GM19043 (cell line): ENCODE results near the gene ADAMTS13.

Experiments
- ATAC-seq: cut with Tn5 transposase; IDR thresholded peaks from one replicate; pipeline ENCODE4 v1.9.1; 2021; ENCODE audit warnings: low read depth; ENCODE audit not compliant: unreplicated experiment

The ADAMTS13 gene

DNA sequence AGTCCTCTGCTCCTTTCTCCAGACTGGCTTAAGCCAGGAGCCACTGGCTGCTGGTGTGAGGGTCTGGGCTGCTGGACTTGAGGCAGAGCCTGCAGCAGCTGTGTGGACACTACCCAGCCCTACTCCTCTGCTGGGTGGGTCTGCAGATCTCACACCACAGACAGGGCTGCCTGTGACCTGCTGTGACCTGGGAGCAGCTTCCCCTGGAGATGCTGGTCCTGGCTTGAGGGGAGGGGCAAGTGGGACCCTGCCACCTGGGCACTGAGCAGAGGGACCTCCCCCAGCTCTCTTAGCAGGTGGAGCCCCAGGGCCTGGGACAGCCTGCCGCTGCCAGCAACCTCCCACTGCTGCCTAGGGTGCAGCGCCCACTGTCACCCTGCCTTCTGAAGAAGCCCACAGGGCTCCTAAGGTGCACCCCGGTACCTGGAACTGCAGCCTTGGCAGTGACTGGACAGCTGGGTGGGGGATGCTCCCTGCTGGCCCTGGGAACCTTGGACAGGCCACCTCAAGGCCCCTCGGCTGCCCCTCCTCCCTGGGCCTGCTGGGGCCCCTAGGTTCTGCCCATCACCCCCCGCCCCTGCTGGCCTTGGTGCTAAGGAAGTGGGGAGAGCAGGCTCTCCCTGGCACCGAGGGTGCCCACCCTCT lies 46.7 kb downstream of the ADAMTS13 start:
- ATAC-seq, result no peak

DNA sequence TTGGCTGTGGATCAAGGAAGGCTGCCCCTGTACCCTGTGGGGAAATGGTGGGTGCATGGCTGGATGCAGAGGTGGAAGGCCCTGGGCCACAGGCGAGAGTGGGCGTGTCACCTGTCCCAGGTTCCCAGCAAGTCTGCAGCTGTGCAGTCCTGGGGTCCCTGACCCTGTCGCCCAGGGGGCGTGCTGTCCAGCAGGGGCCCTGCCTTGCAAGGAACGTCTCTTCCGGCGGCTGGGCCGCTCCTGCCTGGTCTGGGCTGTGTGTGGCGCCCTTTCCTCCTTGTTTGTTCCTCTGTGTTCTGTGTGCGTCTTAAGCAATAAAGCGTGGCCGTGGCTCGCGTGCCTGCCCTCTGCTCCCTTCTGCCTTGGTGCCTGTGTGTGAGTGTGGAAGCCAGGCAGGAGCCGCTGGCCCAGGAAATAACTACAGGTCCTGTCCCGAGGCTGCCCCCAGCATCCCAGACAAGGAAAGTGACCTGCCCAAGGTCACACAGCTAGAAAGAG lies 48.3 kb downstream of the ADAMTS13 start:
- no peak for ATAC-seq

DNA sequence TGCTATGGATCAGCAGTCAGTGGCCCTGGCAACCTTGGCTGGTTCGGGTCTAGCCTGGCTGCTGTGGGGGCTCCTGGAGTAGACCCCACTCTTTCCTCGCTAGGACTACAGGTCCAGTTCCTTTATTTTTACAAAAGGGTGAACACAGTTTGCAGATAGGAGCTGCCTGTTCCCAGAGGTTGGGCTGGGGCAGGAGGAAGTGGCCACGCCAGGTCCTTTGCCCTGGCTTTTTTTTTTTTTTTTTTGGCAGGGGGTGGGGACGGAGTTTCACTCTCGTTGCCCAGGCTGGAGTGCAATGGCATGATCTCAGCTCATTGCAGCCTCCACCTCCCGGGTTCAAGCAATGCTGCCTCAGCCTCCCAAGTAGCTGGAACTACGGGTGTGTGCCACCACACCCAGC lies 48.8 kb downstream of the ADAMTS13 start:
- ATAC-seq, result no peak

DNA sequence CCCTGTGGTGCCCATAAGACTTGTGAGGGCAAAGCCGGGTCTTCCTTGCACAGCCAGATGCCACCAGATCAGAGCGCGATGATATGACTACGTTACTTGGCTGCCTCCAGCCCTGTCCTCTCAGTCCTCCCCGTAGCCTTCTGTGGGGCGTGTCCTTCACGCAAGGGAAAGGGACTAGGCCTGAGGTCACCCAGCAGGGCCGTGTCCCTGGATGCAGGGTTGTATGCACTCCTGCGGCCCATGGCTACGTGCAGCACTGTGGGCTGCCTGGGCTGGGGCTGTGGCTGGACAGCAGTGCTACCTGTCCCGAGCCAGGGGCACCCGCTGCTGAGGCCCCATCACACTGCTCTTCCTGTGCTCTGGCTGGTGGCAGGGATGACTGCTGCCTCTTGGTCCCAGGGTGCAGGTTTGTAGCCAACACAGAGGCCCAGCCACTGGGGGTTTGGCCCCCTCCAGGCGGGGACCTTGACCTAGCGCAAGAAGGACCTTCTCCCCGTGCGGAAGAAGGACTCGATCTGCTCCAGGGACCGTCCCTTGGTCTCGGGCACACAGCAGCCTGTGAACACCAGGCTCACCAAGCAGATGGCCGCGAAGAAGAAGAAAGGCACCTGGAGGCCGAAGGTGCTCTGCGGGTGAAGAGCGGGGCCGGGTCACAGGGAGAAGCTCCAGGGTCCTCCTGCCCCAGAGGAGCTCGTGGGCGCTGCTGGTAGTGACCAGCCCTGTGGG lies 49.5 kb downstream of the ADAMTS13 start:
- ATAC-seq, result no peak

DNA sequence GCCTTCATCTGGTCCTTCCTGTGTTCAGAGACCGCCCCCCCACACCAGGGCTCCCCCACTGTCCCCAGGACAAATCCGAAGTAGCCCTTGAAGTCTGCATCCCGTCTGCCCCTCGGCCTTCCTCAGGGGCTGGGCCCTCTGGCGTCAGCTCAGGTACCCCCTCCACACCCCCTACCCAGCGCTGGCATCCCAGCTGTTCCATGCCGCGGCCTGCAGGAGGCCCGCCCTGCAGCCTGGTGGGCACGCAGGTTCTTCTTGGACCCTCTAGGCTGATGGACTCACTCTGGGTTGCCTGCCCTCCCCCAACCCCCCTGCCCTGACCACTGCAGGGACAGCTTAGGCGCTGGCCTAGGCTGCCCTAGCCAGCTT lies 50.1 kb downstream of the ADAMTS13 start:
- no peak for ATAC-seq

DNA sequence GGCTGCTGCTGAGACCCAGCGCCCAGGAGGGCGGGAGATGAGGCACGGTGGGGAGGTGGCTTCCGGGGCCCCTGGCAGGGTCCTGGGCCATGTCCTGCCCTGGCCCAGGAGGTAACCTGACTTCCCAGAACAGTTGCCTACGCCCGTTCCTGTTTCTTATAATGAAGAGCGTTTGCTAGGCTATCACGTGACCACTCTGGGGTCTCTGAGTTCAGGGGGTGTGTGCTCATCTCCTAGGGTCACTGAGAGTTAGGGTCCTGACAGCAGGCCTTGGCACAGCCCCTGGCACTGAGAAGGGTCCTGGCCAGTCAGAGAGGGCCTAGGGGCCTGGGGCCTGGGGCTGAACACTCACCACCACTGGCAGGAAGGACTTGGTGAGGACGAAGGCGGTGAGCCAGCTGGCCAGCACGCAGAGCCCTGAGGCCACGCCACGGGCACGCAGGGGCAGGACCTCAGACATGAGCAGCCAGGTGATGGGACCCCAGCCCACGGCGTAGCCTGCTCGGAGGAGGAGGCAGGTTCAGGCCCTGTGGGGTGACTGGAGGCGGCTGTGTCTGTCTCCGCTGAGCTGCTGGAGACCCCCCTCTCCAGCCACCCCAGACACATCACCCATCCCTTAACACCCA lies 50.7 kb downstream of the ADAMTS13 start:
- ATAC-seq, result no peak

DNA sequence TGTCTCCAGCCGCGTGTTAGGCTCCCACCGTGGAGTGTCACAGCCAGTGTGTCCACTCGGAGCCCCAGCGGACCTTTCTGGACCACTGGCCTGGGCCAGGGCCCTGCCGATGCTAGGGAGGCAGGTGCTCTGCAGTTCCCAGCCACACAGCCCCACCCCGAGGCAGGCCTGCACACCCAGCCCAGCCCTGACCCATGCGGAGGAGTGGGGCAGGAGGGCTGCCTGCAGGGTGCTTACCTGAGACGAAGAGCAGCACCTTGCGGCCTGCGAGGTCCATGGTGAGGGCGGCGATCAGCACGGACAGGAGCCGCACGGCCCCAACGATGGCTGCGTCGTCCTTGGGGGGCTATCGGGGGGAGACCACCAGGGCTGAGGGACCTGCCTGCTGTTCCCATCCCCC lies 51.6 kb downstream of the ADAMTS13 start:
- ATAC-seq, result no peak

DNA sequence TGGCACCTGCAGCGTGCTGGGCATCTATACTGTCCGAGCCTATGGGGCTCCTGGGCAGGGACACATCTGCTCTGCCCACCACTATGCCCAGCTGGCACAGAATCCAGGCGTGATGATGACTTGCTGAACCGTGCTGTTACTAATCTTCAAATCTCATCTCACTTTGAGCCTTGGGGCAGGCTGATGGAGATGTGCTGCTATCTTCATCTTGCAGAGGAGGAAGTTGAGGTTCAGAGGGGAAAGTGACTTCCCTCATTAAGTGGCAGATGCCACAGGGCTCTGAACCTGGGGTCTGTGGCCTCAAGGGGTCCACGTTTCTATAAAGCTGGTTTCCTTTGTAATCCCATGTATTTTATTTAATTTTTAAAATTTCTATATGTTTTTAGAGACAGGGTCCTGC lies 52.0 kb downstream of the ADAMTS13 start:
- no peak for ATAC-seq

DNA sequence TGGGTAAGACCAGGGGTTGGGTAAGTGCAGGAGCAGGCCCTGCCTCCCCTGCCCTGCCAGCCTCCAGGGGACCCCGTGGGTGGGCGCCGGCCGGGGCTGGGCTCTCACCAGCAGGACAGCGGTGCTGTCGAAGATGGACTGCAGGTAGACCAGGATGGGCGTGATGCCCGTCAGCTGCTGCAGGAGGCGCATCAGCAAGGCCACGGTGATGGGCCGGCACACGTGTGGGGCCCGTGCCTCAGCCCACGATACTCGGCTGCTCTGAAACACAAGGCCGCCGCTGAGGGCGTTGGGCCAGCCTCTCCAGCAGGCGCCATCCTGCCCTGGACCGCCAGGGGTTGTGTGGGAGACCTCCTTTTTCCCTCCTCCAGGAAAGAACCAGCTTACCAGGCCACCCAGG lies 52.7 kb downstream of the ADAMTS13 start:
- no peak for ATAC-seq

DNA sequence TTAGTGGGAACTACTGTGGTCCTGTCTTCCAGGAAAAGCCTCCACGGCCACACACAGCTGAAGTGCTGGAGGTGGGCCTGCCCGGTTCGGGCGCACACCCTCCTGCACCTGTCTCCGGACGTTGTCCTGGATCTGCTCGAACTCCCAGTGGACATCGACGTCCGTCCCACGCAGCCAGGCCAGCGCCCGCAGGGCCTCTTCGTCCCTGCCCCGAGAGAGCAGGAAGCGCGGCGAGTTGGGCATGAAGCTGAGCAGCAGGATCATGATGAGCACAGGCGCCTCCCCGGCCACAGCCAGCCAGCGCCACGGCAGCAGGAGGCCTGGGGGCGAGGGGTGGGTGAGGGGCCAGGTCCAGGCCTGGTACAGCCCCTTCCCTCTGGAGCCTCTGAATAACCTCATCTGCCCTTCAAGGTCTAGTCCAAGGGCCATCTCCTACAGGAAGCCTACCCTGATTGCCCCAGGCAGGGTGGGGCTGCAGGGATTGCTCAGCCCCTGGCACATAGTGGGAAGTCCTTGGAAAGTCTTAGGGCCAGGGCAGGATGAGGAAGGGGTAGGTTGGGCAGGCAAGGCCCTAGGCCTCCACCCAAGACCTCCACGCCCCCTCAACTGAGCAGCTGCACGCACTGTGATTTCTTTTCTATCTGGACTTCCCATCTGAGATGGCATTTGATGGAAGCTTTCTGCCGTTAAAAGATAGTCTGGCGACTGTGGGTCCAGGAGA lies 53.3 kb downstream of the ADAMTS13 start:
- no peak for ATAC-seq

DNA sequence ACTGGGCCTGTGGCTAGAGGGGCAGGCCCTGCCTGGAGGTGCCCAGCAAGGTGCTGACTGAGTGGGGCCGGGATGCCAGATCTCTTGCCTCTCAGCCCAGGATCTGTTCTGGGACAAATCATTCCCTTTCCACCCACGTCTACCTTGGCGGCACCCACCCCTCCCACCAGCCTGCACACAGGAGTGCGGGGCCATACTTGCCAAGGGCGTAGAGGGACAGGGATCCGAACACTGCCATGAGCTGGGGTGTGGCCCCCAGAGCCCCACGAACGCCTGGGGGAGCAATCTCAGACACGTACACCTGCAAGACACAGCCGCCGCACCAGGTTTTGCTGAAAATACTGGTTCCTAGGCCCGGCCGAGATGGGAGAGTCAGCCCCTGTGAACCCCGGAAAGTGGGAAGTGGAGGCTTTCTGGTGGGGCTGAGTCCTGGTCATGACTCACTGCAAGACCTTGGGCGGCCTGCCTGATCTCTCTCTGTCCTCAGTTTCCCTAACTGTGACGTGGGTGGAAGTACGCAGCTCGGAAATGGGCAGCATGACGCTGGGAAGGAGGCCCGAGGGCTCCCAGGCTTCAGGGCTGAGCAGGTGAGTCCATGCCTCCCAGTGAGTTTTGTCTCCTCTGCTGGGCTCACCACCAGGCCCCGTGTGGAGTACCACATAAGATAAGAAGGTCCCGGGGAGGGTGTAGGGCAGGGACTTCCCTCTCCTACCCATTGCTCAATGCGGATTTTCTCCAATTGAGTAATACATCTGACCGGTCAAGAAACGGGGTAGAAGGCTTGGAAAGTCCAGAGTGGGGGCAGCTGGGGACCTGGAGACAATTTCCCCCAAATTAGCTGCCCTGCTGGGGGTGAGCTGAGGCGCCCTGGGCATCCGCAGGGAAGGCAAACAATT lies 54.1 kb downstream of the ADAMTS13 start:
- ATAC-seq, result no peak

DNA sequence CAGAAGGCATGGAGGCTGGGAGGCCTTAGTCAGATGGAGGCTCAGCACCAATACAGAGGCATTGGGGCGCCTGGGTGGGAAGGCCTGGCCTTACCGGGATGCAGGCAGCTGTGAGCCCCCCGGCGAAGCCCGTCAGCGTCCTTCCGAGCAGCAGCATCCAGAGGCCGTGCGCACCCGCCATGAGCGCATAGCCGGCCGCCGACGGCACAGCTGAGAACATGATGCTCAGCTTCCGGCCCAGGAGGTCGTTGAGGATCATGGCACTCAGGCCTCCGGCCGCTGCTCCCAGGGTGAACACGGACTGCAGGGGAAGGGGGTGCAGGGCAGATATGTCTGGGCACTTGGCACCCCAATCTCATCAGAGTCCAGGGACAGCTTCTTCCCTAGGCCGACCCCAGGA lies 54.8 kb downstream of the ADAMTS13 start:
- no peak for ATAC-seq

DNA sequence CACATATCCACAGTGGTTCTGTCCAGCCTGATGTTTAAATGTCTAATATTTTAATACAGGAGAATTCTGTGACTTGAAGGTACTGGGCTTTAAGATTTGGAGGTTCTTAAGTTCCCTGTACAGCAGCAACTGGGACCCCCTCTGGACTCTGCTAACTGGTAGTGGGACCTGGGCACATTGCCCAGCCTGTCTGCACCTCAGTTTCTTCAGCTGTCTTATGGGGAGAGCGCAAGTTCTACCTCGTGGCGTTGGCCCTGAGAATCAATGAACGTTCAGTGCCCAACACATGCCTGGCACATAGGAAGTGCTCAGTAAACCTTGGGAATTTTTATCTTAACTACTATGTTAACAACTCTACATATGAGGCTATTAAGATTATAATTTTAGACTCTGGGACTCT lies 55.3 kb downstream of the ADAMTS13 start:
- ATAC-seq, result no peak

DNA sequence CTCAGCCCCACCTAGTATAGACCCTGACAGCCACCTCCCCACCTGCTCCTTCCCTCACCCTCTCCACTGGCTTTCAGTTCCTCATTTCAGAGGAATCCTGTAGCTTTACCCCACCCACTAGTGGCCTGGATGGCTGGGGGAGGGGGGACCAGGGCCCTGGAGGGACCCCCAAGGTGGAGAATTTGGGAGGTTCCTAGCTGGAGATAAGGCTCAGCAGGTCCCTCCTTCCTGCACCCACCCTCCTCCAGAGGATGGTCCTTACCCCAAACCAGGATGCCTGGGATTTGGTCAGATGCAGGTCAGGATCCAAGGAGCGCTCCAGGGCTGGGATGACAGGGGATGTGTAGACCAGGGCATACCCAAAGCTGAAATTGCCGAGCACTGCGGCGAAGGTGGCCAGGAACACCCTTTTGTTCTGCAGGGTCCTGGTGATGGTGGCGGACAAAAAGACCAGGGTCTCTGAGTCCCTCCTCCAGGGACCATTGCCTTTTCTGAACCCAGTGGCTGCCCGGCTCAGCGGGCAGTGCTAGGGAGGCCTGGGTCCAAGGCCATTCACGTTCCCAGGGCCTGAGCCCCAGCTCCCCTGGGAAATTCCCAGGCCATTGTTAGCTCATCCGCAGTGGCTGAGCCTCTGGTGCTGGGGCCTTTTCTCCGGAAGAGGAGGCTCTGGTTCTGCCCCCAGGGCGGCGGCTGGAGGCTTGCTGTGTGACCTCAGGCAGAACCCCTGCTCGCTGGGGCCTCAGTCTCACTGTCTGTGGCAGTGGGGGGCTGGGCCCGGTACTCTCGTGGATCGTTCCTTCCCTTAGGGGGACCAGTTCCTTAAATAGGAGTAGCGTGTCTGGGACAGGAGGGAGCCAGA lies 56.1 kb downstream of the ADAMTS13 start:
- peak; percentile 28 for ATAC-seq

DNA sequence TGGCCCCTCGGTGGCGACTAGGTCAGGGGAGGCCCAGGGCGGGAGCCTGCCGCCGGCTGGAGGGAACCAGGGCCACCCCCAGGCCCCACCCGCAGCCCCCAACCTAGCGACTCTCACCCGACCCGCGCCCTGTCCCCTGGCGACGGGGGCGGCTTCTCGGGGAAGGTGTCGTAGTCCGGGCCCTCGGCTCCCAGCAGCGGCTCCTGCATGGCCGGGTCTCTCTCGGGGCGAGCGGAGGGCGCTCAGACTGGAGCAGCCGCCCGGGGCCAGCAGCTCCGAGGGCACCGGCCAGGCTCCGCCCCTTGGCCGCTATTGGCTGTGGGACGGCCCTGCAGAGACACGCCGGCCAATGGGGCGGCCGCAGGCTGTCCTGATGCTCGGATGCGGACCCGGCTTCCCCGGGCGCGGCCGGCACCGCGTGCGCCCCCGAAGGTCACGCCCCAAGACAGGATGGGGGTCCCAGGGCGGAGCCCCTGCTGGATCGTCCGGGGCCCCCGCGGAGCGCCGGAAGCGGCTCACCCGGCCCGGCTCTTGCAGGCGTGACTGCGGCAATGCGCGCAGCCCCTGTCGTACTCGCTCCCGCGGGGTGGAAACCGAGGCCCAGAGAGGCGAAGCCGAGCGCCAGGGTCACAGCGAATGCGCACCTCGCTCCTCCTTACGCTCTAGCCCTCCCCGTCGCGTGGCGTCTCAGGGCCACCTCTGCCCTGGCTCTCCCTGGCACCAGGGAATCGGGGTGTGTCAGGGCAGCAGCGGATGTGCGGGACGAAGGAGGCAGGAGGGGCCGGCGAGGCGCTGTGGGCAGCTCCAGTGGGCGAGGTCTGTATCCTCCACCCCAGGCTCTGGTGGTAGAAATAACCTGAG lies 56.9 kb downstream of the ADAMTS13 start, which contains the start of gene SLC2A6:
SLC2A6 (minus strand) TSS at position 249 of the 861 bp plus-strand sequence; CDS start at position 209, 40 bp downstream.
- peak; percentile 88 for ATAC-seq

DNA sequence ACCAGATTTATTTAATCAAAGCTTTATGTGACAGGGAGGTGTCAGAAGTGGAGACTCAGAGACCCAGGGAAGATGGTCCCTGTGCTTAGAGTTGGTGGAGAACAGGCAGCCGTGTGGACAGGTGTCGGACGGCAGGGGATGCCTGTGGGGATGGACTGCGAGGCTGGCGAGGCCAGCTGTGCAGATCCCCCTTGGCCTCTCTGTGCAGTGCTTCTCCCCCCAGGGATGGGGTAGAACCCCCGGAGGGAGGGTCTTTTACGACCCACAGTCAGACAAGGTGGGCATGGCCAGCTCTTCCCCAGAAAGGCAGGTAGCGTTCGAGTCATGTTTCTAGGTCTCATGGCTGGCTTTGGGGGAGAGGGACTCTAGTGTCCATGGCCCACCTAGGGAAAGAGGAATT lies 61.4 kb downstream of the ADAMTS13 start:
- ATAC-seq, result no peak

DNA sequence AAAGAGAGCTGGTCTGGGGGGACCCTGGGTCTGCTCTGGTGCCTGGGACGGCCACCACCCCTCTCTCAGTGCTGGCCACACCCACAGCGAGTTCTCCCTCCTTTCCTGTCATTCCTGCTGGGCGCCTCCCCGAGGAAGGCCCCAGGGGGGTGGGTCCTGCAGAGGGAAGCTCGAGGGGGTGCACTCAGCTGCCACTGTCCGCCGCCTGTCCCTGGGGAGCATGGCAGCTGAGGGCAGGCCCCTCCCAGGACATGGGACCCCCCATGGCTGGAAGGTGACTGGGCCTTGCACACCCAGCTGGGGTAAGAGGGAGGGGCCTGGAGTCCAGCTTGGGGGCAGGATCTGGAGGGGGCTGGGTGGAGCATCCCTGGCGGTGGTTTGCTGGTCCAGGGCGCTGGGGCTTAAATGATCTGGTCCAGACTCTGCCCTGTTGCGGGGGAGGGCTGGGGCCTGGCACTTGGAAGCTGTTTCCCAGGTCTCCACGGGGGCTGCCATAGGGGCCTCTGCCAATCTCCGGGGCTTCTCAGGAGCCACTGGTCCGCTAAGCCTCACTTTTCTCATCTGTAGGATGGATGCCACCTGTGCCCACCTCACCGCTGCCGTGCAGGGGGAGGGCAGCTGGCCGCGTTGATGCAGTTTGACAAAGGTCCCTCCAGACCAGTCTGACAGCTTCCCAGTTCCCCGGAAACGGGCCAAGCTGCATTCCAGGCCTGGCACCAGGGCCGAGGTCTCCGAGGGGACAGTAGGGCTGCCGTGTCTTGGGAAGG lies 62.7 kb downstream of the ADAMTS13 start:
- no peak for ATAC-seq
